PC-9 (cell line): ENCODE results near the gene GCA. TPM values are rescaled to one million over a fixed set of nuclear protein-coding genes. Genes with fewer than 3 reads are reported as not detected.

Experiments used
- BruUV-seq: library from RNA; stranded (reverse); fragments of 400-500 nt; replicated peaks from 2 replicates; lab custom pipeline; 2021; lab: Mats Ljungman, UMichigan
- CTCF ChIA-PET: fragments of 300-600 bp; sonication (Branson Sonifier 250); formaldehyde crosslinking; loops from one replicate; lab custom pipeline; 2022; ENCODE audit warnings: antibody characterized with exemption; lab: Charles Lee
- POLR2A ChIA-PET: fragments of 300-600 bp; sonication (Branson Sonifier 250); formaldehyde crosslinking; loops from one replicate; lab custom pipeline; 2022; ENCODE audit warnings: antibody characterized with exemption; ENCODE audit not compliant: unreplicated experiment; lab: Charles Lee
- DNase-seq, 2 experiments: peaks; one replicate each; pipeline versions ENCODE4 v3.0.0 to v3.0.0-alpha.2; 2015 to 2022; ENCODE audit warnings: mixed read lengths in 1 of 2
- H2AFZ ChIP-seq: fragments of 200-600 bp; sonication (generic); 2 replicates; pipeline ENCODE4 v1.8.1; 2017; ENCODE audit warnings: antibody characterized with exemption
- H3F3A ChIP-seq: fragments of 200-600 bp; sonication (generic); 2 replicates; pipeline ENCODE4 v1.8.1; 2017; ENCODE audit warnings: antibody characterized with exemption, mild to moderate bottlenecking, low read depth; ENCODE audit not compliant: insufficient read depth
- H3K27ac ChIP-seq: fragments of 200-600 bp; sonication (generic); 2 replicates; pipeline ENCODE4 v1.6.1; 2016; ENCODE audit warnings: mixed run types
- H3K27me3 ChIP-seq: fragments of 200-600 bp; sonication (generic); 2 replicates; pipeline ENCODE4 v1.6.1; 2016; ENCODE audit warnings: low read depth, mixed run types; ENCODE audit not compliant: insufficient read depth
- H3K36me3 ChIP-seq: fragments of 200-600 bp; sonication (generic); 2 replicates; pipeline ENCODE4 v1.6.1; 2016; ENCODE audit warnings: low read depth, mixed run types
- H3K4me1 ChIP-seq: fragments of 200-600 bp; sonication (generic); replicated peaks from 2 replicates; pipeline ENCODE4 v1.6.1; 2016; ENCODE audit warnings: mixed run types; ENCODE audit not compliant: insufficient read depth
- H3K4me2 ChIP-seq: fragments of 200-600 bp; sonication (generic); 2 replicates; pipeline ENCODE4 v1.6.1; 2017; ENCODE audit warnings: mixed run types
- H3K4me3 ChIP-seq: fragments of 200-600 bp; sonication (generic); 2 replicates; pipeline ENCODE4 v1.6.1; 2016; ENCODE audit warnings: mixed run types
- H3K79me2 ChIP-seq: fragments of 200-600 bp; sonication (generic); 2 replicates; pipeline ENCODE4 v1.6.1; 2017; ENCODE audit warnings: low read depth, mixed run types
- H3K9me2 ChIP-seq: fragments of 200-600 bp; sonication (generic); 2 replicates; pipeline ENCODE4 v1.8.1; 2017; ENCODE audit warnings: mild to moderate bottlenecking; ENCODE audit not compliant: insufficient read depth
- H3K9me3 ChIP-seq: fragments of 200-600 bp; sonication (generic); 2 replicates; pipeline ENCODE4 v1.8.1; 2016; ENCODE audit warnings: low read depth; ENCODE audit not compliant: insufficient read depth
- H4K20me1 ChIP-seq: fragments of 200-600 bp; sonication (generic); 2 replicates; pipeline ENCODE4 v1.8.1; 2017; ENCODE audit not compliant: insufficient read depth
- EZH2 ChIP-seq: fragments of 200-600 bp; sonication (generic); IDR thresholded peaks from 2 replicates; pipeline ENCODE4 v1.8.0; 2017; ENCODE audit warnings: antibody characterized with exemption, low read depth
- intact Hi-C: fragments of 100-400 bp; cut with micrococcal nuclease; formaldehyde crosslinking; loops from one replicate; pipeline ENCODE4 v1.10.0; 2022; ENCODE audit not compliant: unreplicated experiment
- total RNA-seq: library from RNA; stranded (reverse); gene quantifications from 2 replicates; pipeline ENCODE4 v1.2.3, GENCODE V29; 2021
- TF ChIP-seq, protein P1 (sequence below): fragments of 200-600 bp; sonication (generic); conservative IDR thresholded peaks from 2 replicates; pipeline ENCODE4 v1.6.1; 2017; ENCODE audit warnings: mixed run types, antibody characterized with exemption, mild to moderate bottlenecking, moderate library complexity

GCA gene
- total RNA-seq, 1 experiment from 2014 or later, result 13.4 TPM

GRCh38 chr2:162379719-162380580 is 36.0 kb downstream of the GCA start:
- no peaks in the 10 kb centered on the region for H3K9me2 ChIP-seq
- intact Hi-C loops, result no loop called here
- no peak for DNase-seq
- TF ChIP-seq EZH2, result no peak
- TF ChIP-seq, protein P1, sequence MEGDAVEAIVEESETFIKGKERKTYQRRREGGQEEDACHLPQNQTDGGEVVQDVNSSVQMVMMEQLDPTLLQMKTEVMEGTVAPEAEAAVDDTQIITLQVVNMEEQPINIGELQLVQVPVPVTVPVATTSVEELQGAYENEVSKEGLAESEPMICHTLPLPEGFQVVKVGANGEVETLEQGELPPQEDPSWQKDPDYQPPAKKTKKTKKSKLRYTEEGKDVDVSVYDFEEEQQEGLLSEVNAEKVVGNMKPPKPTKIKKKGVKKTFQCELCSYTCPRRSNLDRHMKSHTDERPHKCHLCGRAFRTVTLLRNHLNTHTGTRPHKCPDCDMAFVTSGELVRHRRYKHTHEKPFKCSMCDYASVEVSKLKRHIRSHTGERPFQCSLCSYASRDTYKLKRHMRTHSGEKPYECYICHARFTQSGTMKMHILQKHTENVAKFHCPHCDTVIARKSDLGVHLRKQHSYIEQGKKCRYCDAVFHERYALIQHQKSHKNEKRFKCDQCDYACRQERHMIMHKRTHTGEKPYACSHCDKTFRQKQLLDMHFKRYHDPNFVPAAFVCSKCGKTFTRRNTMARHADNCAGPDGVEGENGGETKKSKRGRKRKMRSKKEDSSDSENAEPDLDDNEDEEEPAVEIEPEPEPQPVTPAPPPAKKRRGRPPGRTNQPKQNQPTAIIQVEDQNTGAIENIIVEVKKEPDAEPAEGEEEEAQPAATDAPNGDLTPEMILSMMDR, result no peak
- BruUV-seq, result no TSS peak
- no peak overlapping the region for H3K4me3 ChIP-seq
- H3K79me2 ChIP-seq, result no peaks in the 10 kb centered on the region
- no peaks in the 10 kb centered on the region for H3F3A ChIP-seq
- H3K27me3 ChIP-seq, result no peaks in the 10 kb centered on the region
- H3K4me1 ChIP-seq, result no peaks in the 10 kb centered on the region
- no peaks in the 10 kb centered on the region for H3K36me3 ChIP-seq
- ChIA-PET CTCF (no interaction called here), POLR2A (no interaction called here)
- H2AFZ ChIP-seq, result no peak overlapping the region
- H3K27ac ChIP-seq, result no peak overlapping the region
- H4K20me1 ChIP-seq, result no peaks in the 10 kb centered on the region
- H3K9me3 ChIP-seq, result no peaks in the 10 kb centered on the region
- no peak overlapping the region for H3K4me2 ChIP-seq

GRCh38 chr2:162381851-162382250 is 37.9 kb downstream of the GCA start:
- POLR2A ChIA-PET, result no interaction called here
- no peaks in the 10 kb centered on the region for H3K27me3 ChIP-seq
- TF ChIP-seq, protein P1, result no peak
- TF ChIP-seq EZH2, result no peak
- CTCF ChIA-PET, result no interaction called here
- H4K20me1 ChIP-seq, result no peaks in the 10 kb centered on the region
- H3F3A ChIP-seq, result no peaks in the 10 kb centered on the region
- H3K9me3 ChIP-seq, result no peaks in the 10 kb centered on the region
- H3K4me2 ChIP-seq, result no peak overlapping the region
- no peak overlapping the region for H3K4me3 ChIP-seq
- no peak overlapping the region for H3K27ac ChIP-seq
- no peak overlapping the region for H2AFZ ChIP-seq
- no peaks in the 10 kb centered on the region for H3K79me2 ChIP-seq
- DNase-seq, result no peak
- BruUV-seq, result no TSS peak
- intact Hi-C loops, result no loop called here
- H3K4me1 ChIP-seq, result no peaks in the 10 kb centered on the region
- H3K9me2 ChIP-seq, result no peaks in the 10 kb centered on the region
- no peaks in the 10 kb centered on the region for H3K36me3 ChIP-seq

GRCh38 chr2:162382278-162382677 is 38.3 kb downstream of the GCA start:
- Histone ChIP-seq H3K9me2 (no peaks in the 10 kb centered on the region), H2AFZ (no peak overlapping the region), H3K4me1 (no peaks in the 10 kb centered on the region), H4K20me1 (no peaks in the 10 kb centered on the region), H3K27me3 (no peaks in the 10 kb centered on the region), H3K36me3 (no peaks in the 10 kb centered on the region), H3K79me2 (no peaks in the 10 kb centered on the region), H3K4me3 (no peak overlapping the region), H3F3A (no peaks in the 10 kb centered on the region), H3K27ac (no peak overlapping the region), H3K9me3 (no peaks in the 10 kb centered on the region), H3K4me2 (no peak overlapping the region)
- ChIA-PET POLR2A (no interaction called here), CTCF (no interaction called here)
- BruUV-seq, result no TSS peak
- no peak for DNase-seq
- TF ChIP-seq, protein P1, result no peak
- no peak for TF ChIP-seq EZH2
- intact Hi-C loops, result no loop called here
